ENCODE results near the gene POLR3K.
"Not testable (repeated sequence)": the region's sequence is repeated elsewhere in the genome, so short reads cannot be mapped to it uniquely, and the experiment has no call there.

Gene POLR3K

GRCh38 chr16:63998-64913 is 10.8 kb upstream of the POLR3K start:
- no peak for DNase-seq

- DNase-seq = no peak
These were observed 10.1 kb upstream of the POLR3K start for GRCh38 chr16:63466-63865.

- DNase-seq = no peak
These were observed 9.6 kb upstream of the POLR3K start for GRCh38 chr16:62968-63391.

GRCh38 chr16:62283-62967 is 9.0 kb upstream of the POLR3K start:
- no peak for DNase-seq

GRCh38 chr16:61879-62281 is 8.5 kb upstream of the POLR3K start:
- no peak for DNase-seq

GRCh38 chr16:60929-61878 is 7.8 kb upstream of the POLR3K start:
- DNase-seq = no peak

- DNase-seq = no peak
These were observed 6.8 kb upstream of the POLR3K start for GRCh38 chr16:60166-60565.

- no peak for DNase-seq
These were observed 6.1 kb upstream of the POLR3K start for GRCh38 chr16:59440-60059.

GRCh38 chr16:58491-59439 is 5.4 kb upstream of the POLR3K start:
- DNase-seq = no peak

- no peak for DNase-seq
These were observed 4.3 kb upstream of the POLR3K start for GRCh38 chr16:57711-58110.

GRCh38 chr16:56231-56927 is 3.0 kb upstream of the POLR3K start:
- no peak for DNase-seq

- no peak for DNase-seq
These were observed 2.2 kb upstream of the POLR3K start for GRCh38 chr16:55571-56136.

GRCh38 chr16:54237-54581 is 801 bp upstream of the POLR3K start:
- DNase-seq = no peak

- DNase-seq = no peak
These were observed 2.4 kb downstream of the POLR3K start for GRCh38 chr16:50769-51591.

GRCh38 chr16:47234-47633 is 6.2 kb downstream of the POLR3K start:
- no peak for DNase-seq

- DNase-seq = not testable (repeated sequence)
These were observed 6.9 kb downstream of the POLR3K start for GRCh38 chr16:46510-46909.

- DNase-seq = no peak
These were observed 8.0 kb downstream of the POLR3K start for GRCh38 chr16:45454-45853.

GRCh38 chr16:44655-45054 is 8.8 kb downstream of the POLR3K start:
- DNase-seq = no peak

- no peak for DNase-seq
These were observed 10.1 kb downstream of the POLR3K start for GRCh38 chr16:43294-43693.

GRCh38 chr16:42691-43090 is 10.7 kb downstream of the POLR3K start:
- no peak for DNase-seq
